Measurements from ENCODE around the gene RAB8A. TPM values are rescaled to one million over a fixed set of nuclear protein-coding genes. Genes with fewer than 3 reads are reported as not detected.

The RAB8A gene
- total and polyA plus RNA-seq, 9 of the 15 experiments (the other 6 are each of a cell fraction or from before 2014, with no cell fraction given): 11.2 to 102 (median 53.2) TPM

GRCh38 chr19:16170134-16170533 is 58.4 kb downstream of the RAB8A start:
- no peak for ATAC-seq
- no peak overlapping the region for H3K27ac ChIP-seq (ENCODE audit: extremely low read depth, low read depth, low read length)
- no peak overlapping the region for H3K4me2 ChIP-seq (ENCODE audit: insufficient read depth, low read length)
- peaks cover 0 to 12% of the 10 kb centered on the region in 2 experiments; a peak in 2 of 5 replicates for H3K27me3 ChIP-seq (ENCODE audit: control insufficient read depth in 2 of 2, insufficient read depth in 2 of 2, low read length in 2 of 2)
- no peak overlapping the region for H3K4me3 ChIP-seq
- no peak overlapping the region for H3K9ac ChIP-seq (ENCODE audit: insufficient read depth in 1 of 2, low read depth in 2 of 2, low read length in 2 of 2)
- in situ Hi-C loops (cut with MboI): no loop called here
- POLR2A ChIA-PET: interaction anchor here (0.6 to 1.4 kb wide), 3 partner anchors 15 to 621 kb away, joined by 3 to 6 read pairs (median 3); partner anchors contain the start of gene FAM32A
- H3K4me1 ChIP-seq (replicated peaks in 1 of 2; ENCODE audit: control insufficient read depth in 2 of 2, insufficient read depth in 2 of 2, low read length in 2 of 2): peaks cover 0 to 3% of the 10 kb centered on the region in 2 experiments; a peak in 1 of 5 replicates
- no TSS peak for BruUV-seq (replicated peaks)
- H3K9me1 ChIP-seq (ENCODE audit: control insufficient read depth, insufficient read depth, low read length): no peaks in the 10 kb centered on the region
- no peak overlapping the region for H2AFZ ChIP-seq (ENCODE audit: low read depth, low read length)
- WGBS (ENCODE audit: insufficient coverage, low coverage, missing lambda C conversion rate): 0% methylated on average over 1 of the region's 1 CpG
- CTCF ChIA-PET (ENCODE audit: low intra/inter-chr PET ratio): no interaction called here
- no peak for DNase-seq (ENCODE audit: extremely low read depth in 1 of 4, low spot score in 3 of 4)
- H3K79me2 ChIP-seq (ENCODE audit: control insufficient read depth, insufficient read depth, low read length): no peaks in the 10 kb centered on the region
- no peaks in the 10 kb centered on the region for H4K20me1 ChIP-seq (replicated peaks; ENCODE audit: control insufficient read depth, insufficient read depth, low read length)
- peaks cover 3% of the 10 kb centered on the region; the same call in 1 of the 2 replicates for H3K9me3 ChIP-seq (replicated peaks; ENCODE audit: control insufficient read depth, insufficient read depth, low read depth, low read length)
- intact Hi-C loops (cut with micrococcal nuclease): no loop called here
- H3K36me3 ChIP-seq (ENCODE audit: control insufficient read depth, insufficient read depth, low read length): no peaks in the 10 kb centered on the region
- no peak for FAIRE-seq
- no peak for TF ChIP-seq TBL1XR1 (IDR thresholded peaks at IDR 0.05; ENCODE audit: low read length in 2 of 2)
- TF ChIP-seq PPARD (CRISPR knock-in tag; IDR thresholded peaks at IDR 0.05): no peak
- no peak for TF ChIP-seq MCM7 (IDR thresholded peaks at IDR 0.05)
- TF ChIP-seq CBX3 (IDR thresholded peaks at IDR 0.05; ENCODE audit: borderline replicate concordance in 1 of 2, low read length in 2 of 2): no peak
- no peak for TF ChIP-seq SFPQ (IDR thresholded peaks at IDR 0.05; ENCODE audit: low read depth, low read length)
- no peak for TF ChIP-seq ZNF134 (CRISPR knock-in tag; conservative IDR thresholded peaks at IDR 0.05)
- no peak for TF ChIP-seq GABPB1 (CRISPR knock-in tag; IDR thresholded peaks at IDR 0.05)
- no peak for TF ChIP-seq TAF7 (tag; IDR thresholded peaks at IDR 0.05)
- TF ChIP-seq ZNF398 (CRISPR knock-in tag; IDR thresholded peaks at IDR 0.05): no peak
- no peak for TF ChIP-seq MYC (IDR thresholded peaks at IDR 0.05; ENCODE audit: low read depth, low read length)
- no peak for TF ChIP-seq MYC (CRISPR knock-in tag; IDR thresholded peaks at IDR 0.05; ENCODE audit: borderline replicate concordance, low read depth)
- TF ChIP-seq ZNF780A (CRISPR knock-in tag; IDR thresholded peaks at IDR 0.05): no peak
- no peak for TF ChIP-seq ZNF217 (CRISPR knock-in tag; IDR thresholded peaks at IDR 0.05)
- TF ChIP-seq XRCC3 (IDR thresholded peaks at IDR 0.05): no peak
- TF ChIP-seq KLF16 (IDR thresholded peaks at IDR 0.05): no peak
- no peak for TF ChIP-seq DDX20 (tag; IDR thresholded peaks at IDR 0.05; ENCODE audit: low read depth)
- no peak for TF ChIP-seq CHAMP1 (IDR thresholded peaks at IDR 0.05)
- TF ChIP-seq ESRRB (CRISPR knock-in tag; IDR thresholded peaks at IDR 0.05; ENCODE audit: borderline replicate concordance): no peak
- no peak for TF ChIP-seq NFE2L1 (tag; IDR thresholded peaks at IDR 0.05; ENCODE audit: borderline replicate concordance, low read depth)
